GM06990 (cell line): Measurements from ENCODE around the gene BCAR1.

Experiments
- DNase-seq: peaks from one replicate; pipeline ENCODE4 v3.0.0-alpha.2; 2011; ENCODE audit not compliant: insufficient read length; ENCODE audit errors: extremely low read depth
- H3K27me3 ChIP-seq: replicated peaks from 2 replicates; pipeline ENCODE4 v1.6.0; 2011; ENCODE audit warnings: low read length; ENCODE audit not compliant: control insufficient read depth, insufficient read depth
- H3K36me3 ChIP-seq: 2 replicates; pipeline ENCODE4 v1.5.1; 2011; ENCODE audit warnings: low read length; ENCODE audit not compliant: control insufficient read depth, insufficient read depth
- H3K4me3 ChIP-seq: replicated peaks from 2 replicates; pipeline ENCODE4 v1.5.1; 2011; ENCODE audit warnings: low read depth, mild to moderate bottlenecking, control low read depth, low read length
- TF ChIP-seq, protein P1 (sequence below): IDR thresholded peaks from 2 replicates; pipeline ENCODE4 v1.5.1; 2011; ENCODE audit warnings: low read length, control low read depth, mild to moderate bottlenecking, inconsistent platforms; ENCODE audit not compliant: insufficient read depth, poor library complexity, severe bottlenecking

BCAR1 gene

DNA sequence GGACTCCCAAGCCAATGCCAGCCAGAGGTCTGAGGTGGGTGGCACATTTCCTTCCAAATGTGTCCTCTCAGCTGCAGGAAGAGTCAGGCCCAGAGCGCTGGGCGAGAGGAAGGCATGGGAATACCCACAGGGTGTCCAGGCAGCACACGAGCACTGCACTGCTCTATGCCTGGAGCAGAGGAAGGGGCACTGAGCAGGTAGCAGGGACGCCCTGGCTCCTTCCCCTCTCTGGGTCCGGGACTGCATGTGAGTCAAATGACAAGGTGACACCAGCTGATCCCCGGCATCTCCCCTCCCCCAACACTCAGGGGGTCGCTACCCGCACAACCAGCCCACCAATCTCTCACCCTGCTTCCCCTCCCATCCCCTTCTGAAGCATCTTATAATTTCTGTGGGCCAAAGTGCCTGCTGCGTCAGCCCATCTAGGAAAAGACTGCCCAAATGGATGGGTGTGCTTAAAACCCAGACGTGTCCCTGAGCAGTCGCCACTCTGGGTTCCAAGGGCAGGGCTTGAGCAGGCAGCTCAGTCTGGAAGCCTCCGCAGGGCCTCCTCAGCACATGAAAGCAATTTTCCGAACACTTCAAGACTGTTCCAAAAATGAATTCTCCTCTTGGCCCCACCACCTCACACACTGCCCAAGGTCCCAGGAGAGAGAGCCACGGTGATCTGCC lies 12.0 kb upstream of the BCAR1 start:
- Histone ChIP-seq H3K4me3 (no peak overlapping the region), H3K27me3 (no peaks in the 10 kb centered on the region), H3K36me3 (no peaks in the 10 kb centered on the region)
- TF ChIP-seq, protein P1, sequence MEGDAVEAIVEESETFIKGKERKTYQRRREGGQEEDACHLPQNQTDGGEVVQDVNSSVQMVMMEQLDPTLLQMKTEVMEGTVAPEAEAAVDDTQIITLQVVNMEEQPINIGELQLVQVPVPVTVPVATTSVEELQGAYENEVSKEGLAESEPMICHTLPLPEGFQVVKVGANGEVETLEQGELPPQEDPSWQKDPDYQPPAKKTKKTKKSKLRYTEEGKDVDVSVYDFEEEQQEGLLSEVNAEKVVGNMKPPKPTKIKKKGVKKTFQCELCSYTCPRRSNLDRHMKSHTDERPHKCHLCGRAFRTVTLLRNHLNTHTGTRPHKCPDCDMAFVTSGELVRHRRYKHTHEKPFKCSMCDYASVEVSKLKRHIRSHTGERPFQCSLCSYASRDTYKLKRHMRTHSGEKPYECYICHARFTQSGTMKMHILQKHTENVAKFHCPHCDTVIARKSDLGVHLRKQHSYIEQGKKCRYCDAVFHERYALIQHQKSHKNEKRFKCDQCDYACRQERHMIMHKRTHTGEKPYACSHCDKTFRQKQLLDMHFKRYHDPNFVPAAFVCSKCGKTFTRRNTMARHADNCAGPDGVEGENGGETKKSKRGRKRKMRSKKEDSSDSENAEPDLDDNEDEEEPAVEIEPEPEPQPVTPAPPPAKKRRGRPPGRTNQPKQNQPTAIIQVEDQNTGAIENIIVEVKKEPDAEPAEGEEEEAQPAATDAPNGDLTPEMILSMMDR: no peak
- no peak for DNase-seq

DNA sequence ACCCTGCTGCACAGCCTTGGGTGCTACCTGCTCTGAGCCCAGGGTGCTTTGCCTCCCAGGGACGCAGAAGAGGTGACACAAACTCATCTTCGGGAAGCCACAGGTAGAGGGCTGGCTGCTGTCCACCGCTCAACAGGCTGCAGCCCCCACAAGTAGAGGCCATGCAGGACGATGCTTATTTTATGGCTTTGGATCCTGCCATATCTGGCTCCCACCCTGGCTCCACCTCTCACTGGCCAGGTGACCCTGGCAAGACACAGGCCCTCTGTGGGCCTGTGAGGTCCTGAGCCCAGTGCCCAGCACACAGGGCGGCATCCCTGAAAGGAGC lies 11.3 kb upstream of the BCAR1 start:
- no peaks in the 10 kb centered on the region for H3K27me3 ChIP-seq
- TF ChIP-seq, protein P1: no peak
- no peak overlapping the region for H3K4me3 ChIP-seq

DNA sequence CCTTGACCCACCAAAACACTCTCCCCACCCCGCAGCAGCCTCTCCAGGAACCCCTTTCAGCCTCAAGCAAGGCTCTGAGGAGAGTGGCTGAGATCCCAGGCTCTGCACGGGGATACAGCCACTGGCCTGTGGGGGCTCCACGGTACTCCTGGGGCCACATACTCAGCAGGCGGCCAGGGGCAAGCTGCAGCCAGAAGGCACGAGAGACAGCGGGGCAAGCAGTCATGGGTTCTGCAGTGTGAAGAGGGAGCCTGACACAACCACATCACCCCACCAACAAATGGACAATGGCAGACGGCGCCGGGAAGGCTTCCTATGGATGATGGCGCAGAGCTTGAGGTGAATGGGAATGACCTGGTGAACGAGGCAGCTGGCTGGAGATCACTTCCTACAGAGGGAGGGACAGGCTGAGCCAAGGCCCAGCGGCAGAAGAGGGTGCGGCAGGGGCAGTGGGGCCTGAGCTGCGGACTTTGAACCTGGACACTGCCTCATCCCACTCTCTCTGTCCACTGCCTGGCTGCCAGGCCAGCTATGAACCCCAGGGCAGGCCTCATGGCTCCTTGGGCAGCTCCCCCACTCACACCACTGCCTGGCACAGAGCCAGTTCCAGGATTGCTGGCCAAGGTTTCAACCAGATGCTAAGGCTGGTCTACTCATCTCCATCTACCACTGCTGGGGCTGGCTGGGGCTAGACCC lies 10.8 kb upstream of the BCAR1 start:
- Histone ChIP-seq H3K27me3 (no peaks in the 10 kb centered on the region), H3K36me3 (no peaks in the 10 kb centered on the region), H3K4me3 (no peak overlapping the region)
- DNase-seq: no peak
- TF ChIP-seq, protein P1: no peak

More for the DNA sequence above, 11.3 kb upstream of the BCAR1 start:
- DNase-seq: no peak
- no peaks in the 10 kb centered on the region for H3K36me3 ChIP-seq

DNA sequence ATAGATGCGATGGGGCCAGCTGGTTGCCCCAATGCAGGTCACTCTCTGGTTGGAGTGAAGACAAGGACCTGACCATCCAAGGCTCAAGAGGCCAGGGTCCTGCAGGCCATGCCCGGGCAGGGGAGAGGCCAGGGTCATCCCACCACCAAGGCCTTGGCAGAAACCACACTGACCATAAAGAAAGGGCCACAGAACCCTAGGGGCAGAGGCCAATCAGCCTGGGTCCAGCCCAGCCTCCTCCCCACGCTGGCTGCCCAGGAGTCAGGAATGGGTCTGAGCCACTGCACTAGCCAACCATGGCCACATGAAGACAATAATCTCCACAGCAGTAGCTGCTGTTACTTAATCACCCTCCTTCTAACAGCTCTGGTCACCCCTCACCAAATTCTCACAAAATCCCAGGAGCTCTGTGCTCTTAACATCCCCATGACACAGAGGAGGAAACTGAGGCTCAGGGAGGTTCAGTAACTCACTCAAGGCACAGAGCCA lies 10.2 kb upstream of the BCAR1 start:
- TF ChIP-seq, protein P1: no peak
- Histone ChIP-seq H3K36me3 (no peaks in the 10 kb centered on the region), H3K27me3 (no peaks in the 10 kb centered on the region), H3K4me3 (no peak overlapping the region)
- DNase-seq: no peak

DNA sequence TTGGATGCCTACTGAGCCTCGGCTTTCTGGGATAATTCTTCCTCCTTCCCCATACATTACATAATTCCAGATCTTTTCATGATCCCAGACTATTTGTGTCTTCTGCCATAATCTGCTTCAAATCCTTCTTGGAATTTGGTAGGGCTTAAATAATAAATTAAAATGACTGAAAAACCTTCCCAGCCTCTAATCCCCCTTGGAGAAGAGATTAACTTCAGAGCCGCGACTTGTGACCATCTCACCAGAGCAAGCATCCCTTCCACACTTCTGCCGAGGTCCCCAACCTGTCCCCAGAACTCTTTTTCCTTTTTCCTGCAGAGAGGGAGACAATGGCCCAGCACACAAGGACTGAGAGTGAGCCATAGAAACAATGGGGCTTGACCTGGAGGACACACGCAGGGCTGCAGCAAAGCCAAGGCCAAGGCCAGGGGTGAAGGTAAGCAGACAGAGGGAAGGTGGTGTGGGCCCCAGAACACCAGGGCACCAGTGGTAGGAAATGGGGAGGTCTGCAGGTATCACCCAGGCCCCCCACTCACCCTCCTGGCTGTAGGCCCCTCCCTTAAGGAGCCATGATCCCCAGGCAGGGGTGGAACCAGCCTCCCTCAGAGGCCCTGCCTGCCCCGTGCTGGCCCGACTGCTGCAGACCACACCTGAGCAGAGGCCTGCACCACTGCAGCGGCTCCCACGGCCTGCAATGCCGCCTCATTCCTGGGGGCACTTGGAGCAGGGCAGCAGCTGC lies 9.6 kb upstream of the BCAR1 start:
- no peak for DNase-seq
- TF ChIP-seq, protein P1: no peak
- Histone ChIP-seq H3K27me3 (no peaks in the 10 kb centered on the region), H3K4me3 (no peak overlapping the region), H3K36me3 (no peaks in the 10 kb centered on the region)
